Neural cell (in vitro differentiated cells): ENCODE results near the gene RNF7. TPM values are rescaled to one million over a fixed set of nuclear protein-coding genes. Genes with fewer than 3 reads are reported as not detected.
A peak's percentile ranks its signal among the peaks of the same experiment; 100 is the strongest.

Experiments
- H2AFZ ChIP-seq: fragments of 200-600, 300-800 bp; sonication (generic), shearing (Covaris generic); 2 replicates; pipeline ENCODE4 v1.6.0; 2014; ENCODE audit warnings: low read depth, mild to moderate bottlenecking, antibody characterized with exemption, low read length, moderate library complexity
- H3F3A ChIP-seq: fragments of 200-600 bp; shearing (Covaris generic); 2 replicates; pipeline ENCODE4 v1.6.1; 2016; ENCODE audit warnings: mild to moderate bottlenecking, moderate library complexity, mixed read lengths, antibody characterized with exemption, low read length; ENCODE audit not compliant: insufficient read depth, poor library complexity, severe bottlenecking
- H3K27ac ChIP-seq: fragments of 200-600, 300-800 bp; sonication (generic), shearing (Covaris generic); 2 replicates; pipeline ENCODE4 v1.5.1; 2014; ENCODE audit warnings: mild to moderate bottlenecking, low read length, moderate library complexity
- H3K27me3 ChIP-seq: fragments of 300-800, 200-600 bp; sonication (generic), shearing (Covaris generic); 2 replicates; pipeline ENCODE4 v1.6.0; 2014; ENCODE audit warnings: mild to moderate bottlenecking, low read depth, low read length, moderate library complexity; ENCODE audit not compliant: insufficient read depth
- H3K36me3 ChIP-seq: fragments of 300-800, 200-600 bp; sonication (generic), shearing (Covaris generic); 2 replicates; pipeline ENCODE4 v1.5.1; 2014; ENCODE audit warnings: mild to moderate bottlenecking, antibody characterized with exemption, low read length, moderate library complexity; ENCODE audit not compliant: insufficient read depth
- H3K4me2 ChIP-seq: fragments of 300-800, 200-600 bp; sonication (generic), shearing (Covaris generic); 2 replicates; pipeline ENCODE4 v1.6.0; 2014; ENCODE audit warnings: mild to moderate bottlenecking, low read length
- H3K4me3 ChIP-seq: fragments of 300-800, 200-600 bp; sonication (generic), shearing (Covaris generic); 2 replicates; pipeline ENCODE4 v1.5.1; 2014; ENCODE audit warnings: mild to moderate bottlenecking, low read length, moderate library complexity
- H3K79me2 ChIP-seq: fragments of 200-600 bp; shearing (Covaris generic); replicated peaks from 2 replicates; pipeline ENCODE4 v1.6.0; 2014; ENCODE audit warnings: mild to moderate bottlenecking, low read length, moderate library complexity; ENCODE audit not compliant: insufficient read depth
- H3K9ac ChIP-seq: fragments of 300-800, 200-600 bp; sonication (generic), shearing (Covaris generic); 2 replicates; pipeline ENCODE4 v1.6.1; 2016; ENCODE audit warnings: mild to moderate bottlenecking, low read length, mixed read lengths
- H3K9me2 ChIP-seq: fragments of 200-600 bp; shearing (Covaris generic); 2 replicates; pipeline ENCODE4 v1.6.1; 2016; ENCODE audit warnings: mild to moderate bottlenecking, low read length, mixed read lengths; ENCODE audit not compliant: insufficient read depth
- H3K9me3 ChIP-seq: fragments of 200-600, 300-800 bp; sonication (generic), shearing (Covaris generic); 2 replicates; pipeline ENCODE4 v1.6.1; 2016; ENCODE audit warnings: mild to moderate bottlenecking, mixed run types, low read length, moderate library complexity, mixed read lengths
- H4K20me1 ChIP-seq: fragments of 200-600 bp; shearing (Covaris generic); 2 replicates; pipeline ENCODE4 v1.6.1; 2016; ENCODE audit warnings: mild to moderate bottlenecking, mixed run types; ENCODE audit not compliant: insufficient read depth
- EP300 ChIP-seq: fragments of 450-650 bp; conservative IDR thresholded peaks from 2 replicates; pipeline ENCODE4 v1.6.1; 2014; ENCODE audit warnings: antibody characterized with exemption, mild to moderate bottlenecking, moderate library complexity; ENCODE audit not compliant: poor library complexity, severe bottlenecking
- EZH2 ChIP-seq: fragments of 200-600, 300-800 bp; shearing (Covaris generic), sonication (generic); IDR thresholded peaks from 2 replicates; pipeline ENCODE4 v1.6.1; 2014; ENCODE audit warnings: antibody characterized with exemption, low read length, borderline replicate concordance, mild to moderate bottlenecking; ENCODE audit not compliant: insufficient read depth, poor library complexity, severe bottlenecking
- MXI1 ChIP-seq: fragments of 450-650 bp; conservative IDR thresholded peaks from 2 replicates; pipeline ENCODE4 v1.6.1; 2014; ENCODE audit warnings: antibody characterized with exemption, mild to moderate bottlenecking; ENCODE audit not compliant: poor library complexity, severe bottlenecking
- POLR2AphosphoS5 ChIP-seq: IDR thresholded peaks from 2 replicates; pipeline ENCODE4 v1.6.1; 2012
- RAD21 ChIP-seq: fragments of 450-650 bp; conservative IDR thresholded peaks from 2 replicates; pipeline ENCODE4 v1.6.1; 2014; ENCODE audit warnings: antibody characterized with exemption, mild to moderate bottlenecking, moderate library complexity
- SMC3 ChIP-seq: fragments of 450-650 bp; conservative IDR thresholded peaks from 2 replicates; pipeline ENCODE4 v1.6.1; 2014; ENCODE audit warnings: antibody characterized with exemption, mild to moderate bottlenecking, moderate library complexity; ENCODE audit not compliant: poor library complexity
- TAF1 ChIP-seq: IDR thresholded peaks from 2 replicates; pipeline ENCODE4 v1.6.1; 2012; ENCODE audit warnings: low read depth
- polyA plus RNA-seq: library from polyadenylated mRNA; depleted of rRNA; stranded (reverse); fragments of >200 nt; gene quantifications from 2 replicates; pipeline ENCODE4 v1.2.3, GENCODE V29; 2014
- TF ChIP-seq, protein P1 (sequence below): IDR thresholded peaks from 2 replicates; pipeline ENCODE4 v1.6.1; 2012; ENCODE audit warnings: borderline replicate concordance
- TF ChIP-seq, protein P2 (sequence below): fragments of 450-650 bp; IDR thresholded peaks from 2 replicates; pipeline ENCODE4 v1.5.1; 2014; ENCODE audit warnings: antibody characterized with exemption, mild to moderate bottlenecking, moderate library complexity; ENCODE audit not compliant: poor library complexity, severe bottlenecking

RNF7 gene
- polyA plus RNA-seq, 1 donor from 2014 or later = 170 TPM

DNA sequence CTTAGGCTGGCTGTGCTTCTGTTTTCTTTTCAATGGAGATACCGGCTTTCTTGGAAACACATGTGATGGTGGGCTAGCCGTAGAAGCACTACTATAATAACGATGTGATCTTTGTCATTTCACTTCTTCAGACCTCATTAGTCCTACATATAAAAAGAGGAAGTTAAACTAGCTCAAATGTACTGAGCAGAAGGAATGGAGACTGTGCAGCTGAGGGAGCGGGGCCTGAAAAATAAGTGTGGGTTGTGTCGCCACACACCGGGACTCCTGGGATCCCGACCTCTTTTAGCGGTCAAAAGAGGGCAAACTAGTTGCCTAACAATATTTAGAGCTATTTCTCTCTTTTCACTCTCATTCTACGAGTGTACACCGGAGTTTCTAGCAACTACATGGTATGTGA is 1.0 kb upstream of the RNF7 start:
- no peak overlapping the region for H3K4me2 ChIP-seq
- H2AFZ ChIP-seq = no peak overlapping the region
- H3F3A ChIP-seq = no peaks in the 10 kb centered on the region
- TF ChIP-seq EZH2 (no peak), EP300 (no peak), TAF1 (no peak), RAD21 (no peak), MXI1 (no peak), POLR2AphosphoS5 (no peak), SMC3 (no peak)
- TF ChIP-seq, protein P1, sequence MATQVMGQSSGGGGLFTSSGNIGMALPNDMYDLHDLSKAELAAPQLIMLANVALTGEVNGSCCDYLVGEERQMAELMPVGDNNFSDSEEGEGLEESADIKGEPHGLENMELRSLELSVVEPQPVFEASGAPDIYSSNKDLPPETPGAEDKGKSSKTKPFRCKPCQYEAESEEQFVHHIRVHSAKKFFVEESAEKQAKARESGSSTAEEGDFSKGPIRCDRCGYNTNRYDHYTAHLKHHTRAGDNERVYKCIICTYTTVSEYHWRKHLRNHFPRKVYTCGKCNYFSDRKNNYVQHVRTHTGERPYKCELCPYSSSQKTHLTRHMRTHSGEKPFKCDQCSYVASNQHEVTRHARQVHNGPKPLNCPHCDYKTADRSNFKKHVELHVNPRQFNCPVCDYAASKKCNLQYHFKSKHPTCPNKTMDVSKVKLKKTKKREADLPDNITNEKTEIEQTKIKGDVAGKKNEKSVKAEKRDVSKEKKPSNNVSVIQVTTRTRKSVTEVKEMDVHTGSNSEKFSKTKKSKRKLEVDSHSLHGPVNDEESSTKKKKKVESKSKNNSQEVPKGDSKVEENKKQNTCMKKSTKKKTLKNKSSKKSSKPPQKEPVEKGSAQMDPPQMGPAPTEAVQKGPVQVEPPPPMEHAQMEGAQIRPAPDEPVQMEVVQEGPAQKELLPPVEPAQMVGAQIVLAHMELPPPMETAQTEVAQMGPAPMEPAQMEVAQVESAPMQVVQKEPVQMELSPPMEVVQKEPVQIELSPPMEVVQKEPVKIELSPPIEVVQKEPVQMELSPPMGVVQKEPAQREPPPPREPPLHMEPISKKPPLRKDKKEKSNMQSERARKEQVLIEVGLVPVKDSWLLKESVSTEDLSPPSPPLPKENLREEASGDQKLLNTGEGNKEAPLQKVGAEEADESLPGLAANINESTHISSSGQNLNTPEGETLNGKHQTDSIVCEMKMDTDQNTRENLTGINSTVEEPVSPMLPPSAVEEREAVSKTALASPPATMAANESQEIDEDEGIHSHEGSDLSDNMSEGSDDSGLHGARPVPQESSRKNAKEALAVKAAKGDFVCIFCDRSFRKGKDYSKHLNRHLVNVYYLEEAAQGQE = no peak
- TF ChIP-seq, protein P2, sequence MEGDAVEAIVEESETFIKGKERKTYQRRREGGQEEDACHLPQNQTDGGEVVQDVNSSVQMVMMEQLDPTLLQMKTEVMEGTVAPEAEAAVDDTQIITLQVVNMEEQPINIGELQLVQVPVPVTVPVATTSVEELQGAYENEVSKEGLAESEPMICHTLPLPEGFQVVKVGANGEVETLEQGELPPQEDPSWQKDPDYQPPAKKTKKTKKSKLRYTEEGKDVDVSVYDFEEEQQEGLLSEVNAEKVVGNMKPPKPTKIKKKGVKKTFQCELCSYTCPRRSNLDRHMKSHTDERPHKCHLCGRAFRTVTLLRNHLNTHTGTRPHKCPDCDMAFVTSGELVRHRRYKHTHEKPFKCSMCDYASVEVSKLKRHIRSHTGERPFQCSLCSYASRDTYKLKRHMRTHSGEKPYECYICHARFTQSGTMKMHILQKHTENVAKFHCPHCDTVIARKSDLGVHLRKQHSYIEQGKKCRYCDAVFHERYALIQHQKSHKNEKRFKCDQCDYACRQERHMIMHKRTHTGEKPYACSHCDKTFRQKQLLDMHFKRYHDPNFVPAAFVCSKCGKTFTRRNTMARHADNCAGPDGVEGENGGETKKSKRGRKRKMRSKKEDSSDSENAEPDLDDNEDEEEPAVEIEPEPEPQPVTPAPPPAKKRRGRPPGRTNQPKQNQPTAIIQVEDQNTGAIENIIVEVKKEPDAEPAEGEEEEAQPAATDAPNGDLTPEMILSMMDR = no peak
- no peak overlapping the region for H3K4me3 ChIP-seq
- H3K36me3 ChIP-seq = no peaks in the 10 kb centered on the region
- H3K9ac ChIP-seq = no peak overlapping the region
- no peaks in the 10 kb centered on the region for H3K9me2 ChIP-seq
- no peaks in the 10 kb centered on the region for H3K9me3 ChIP-seq
- H4K20me1 ChIP-seq = no peaks in the 10 kb centered on the region
- H3K27me3 ChIP-seq = no peaks in the 10 kb centered on the region
- H3K79me2 ChIP-seq = peaks cover 33% of the 10 kb centered on the region
- no peak overlapping the region for H3K27ac ChIP-seq

DNA sequence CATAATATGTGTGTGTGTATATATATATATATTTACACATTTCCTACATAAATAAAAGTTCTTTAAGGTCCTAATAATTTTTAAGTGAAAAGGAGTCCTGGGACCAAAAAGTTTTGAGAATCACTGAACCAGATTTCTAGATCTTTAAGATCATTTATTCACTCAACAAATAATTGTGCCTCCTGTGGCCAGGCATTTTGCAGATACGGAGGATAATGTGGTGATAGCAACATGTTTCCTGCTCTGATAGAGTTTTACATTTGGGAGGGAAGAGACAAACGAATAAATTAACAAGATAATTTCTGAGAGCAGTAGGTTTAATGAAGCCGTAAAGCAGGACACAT is 448 bp upstream of the RNF7 start:
- Histone ChIP-seq H3K4me2 (peak overlapping the region; percentile 78), H3K9me3 (no peaks in the 10 kb centered on the region), H3K36me3 (no peaks in the 10 kb centered on the region), H4K20me1 (no peaks in the 10 kb centered on the region), H3K9ac (peak overlapping the region; percentile 69), H3K27ac (peak overlapping the region; percentile 90), H3K9me2 (no peaks in the 10 kb centered on the region), H3F3A (no peaks in the 10 kb centered on the region), H2AFZ (peak overlapping the region; percentile 83), H3K27me3 (no peaks in the 10 kb centered on the region), H3K4me3 (peak overlapping the region; percentile 98), H3K79me2 (peaks cover 36% of the 10 kb centered on the region)
- TF ChIP-seq EP300 = no peak

DNA sequence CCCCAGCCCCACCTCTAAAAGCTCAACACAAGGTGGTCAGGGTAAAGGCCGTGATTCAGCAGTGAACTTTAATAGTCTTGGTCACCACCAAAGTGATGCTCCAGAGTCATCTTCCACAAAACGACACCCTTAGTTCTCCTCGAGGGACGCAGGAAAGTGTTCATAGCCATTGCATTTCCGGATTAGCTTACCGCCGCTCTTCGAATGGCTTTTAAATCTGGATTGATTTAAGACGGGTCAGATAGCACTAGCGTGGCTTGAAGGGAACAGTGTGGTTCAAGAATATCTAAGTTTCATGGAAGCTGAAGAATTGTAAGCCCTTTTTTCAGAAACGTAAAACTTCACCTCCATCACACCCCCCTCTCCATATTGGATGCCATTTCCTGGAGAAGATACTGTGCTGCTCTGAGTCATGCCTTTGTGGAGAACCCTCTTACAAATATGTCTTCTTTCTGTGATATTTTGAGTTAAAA is 829 bp downstream of the RNF7 start:
- Histone ChIP-seq H3K36me3 (no peaks in the 10 kb centered on the region), H3K9me3 (no peaks in the 10 kb centered on the region), H3K27me3 (no peaks in the 10 kb centered on the region), H3K9ac (peak overlapping the region; percentile 93), H3F3A (no peaks in the 10 kb centered on the region), H3K79me2 (peaks cover 49% of the 10 kb centered on the region), H2AFZ (peak overlapping the region; percentile 92), H4K20me1 (no peaks in the 10 kb centered on the region), H3K9me2 (no peaks in the 10 kb centered on the region), H3K4me2 (peak overlapping the region; percentile 81), H3K4me3 (peak overlapping the region; percentile 98), H3K27ac (peak overlapping the region; percentile 93)
- TF ChIP-seq EP300 = no peak
- no peak for TF ChIP-seq POLR2AphosphoS5
- no peak for TF ChIP-seq SMC3
- no peak for TF ChIP-seq MXI1
- TF ChIP-seq RAD21 = no peak
- TF ChIP-seq, protein P1 = no peak
- TF ChIP-seq EZH2 = no peak
- TF ChIP-seq, protein P2 = no peak
- no peak for TF ChIP-seq TAF1
